GM21423 (cell line): ENCODE measurements around the gene RNF207.
A peak's percentile ranks its signal among the peaks of the same experiment; 100 is the strongest.

Source experiments
- ATAC-seq: cut with Tn5 transposase; IDR thresholded peaks from one replicate; pipeline ENCODE4 v1.9.1; 2021; ENCODE audit warnings: mild to moderate bottlenecking, moderate library complexity; ENCODE audit not compliant: unreplicated experiment

Gene RNF207

DNA sequence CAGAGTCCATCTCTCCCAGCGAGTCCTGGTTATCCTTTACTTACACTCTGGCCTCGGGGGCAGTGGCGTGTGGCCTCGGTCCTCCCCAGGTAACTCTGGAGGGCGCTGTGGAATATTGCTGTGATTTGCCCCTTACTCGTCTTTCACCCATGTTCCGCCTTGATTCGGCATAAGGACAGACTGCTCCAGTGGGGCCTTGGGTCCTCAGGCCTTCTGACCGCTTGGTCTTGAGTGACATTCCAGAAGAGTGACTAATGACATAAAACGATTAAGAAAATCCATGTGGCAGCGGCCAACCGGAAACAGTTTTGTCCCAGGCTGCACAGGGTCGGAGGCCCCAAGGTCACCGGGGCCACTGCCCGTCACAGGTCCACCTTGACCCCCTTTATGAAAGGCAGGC lies 18.8 kb downstream of the RNF207 start:
- no peak for ATAC-seq

DNA sequence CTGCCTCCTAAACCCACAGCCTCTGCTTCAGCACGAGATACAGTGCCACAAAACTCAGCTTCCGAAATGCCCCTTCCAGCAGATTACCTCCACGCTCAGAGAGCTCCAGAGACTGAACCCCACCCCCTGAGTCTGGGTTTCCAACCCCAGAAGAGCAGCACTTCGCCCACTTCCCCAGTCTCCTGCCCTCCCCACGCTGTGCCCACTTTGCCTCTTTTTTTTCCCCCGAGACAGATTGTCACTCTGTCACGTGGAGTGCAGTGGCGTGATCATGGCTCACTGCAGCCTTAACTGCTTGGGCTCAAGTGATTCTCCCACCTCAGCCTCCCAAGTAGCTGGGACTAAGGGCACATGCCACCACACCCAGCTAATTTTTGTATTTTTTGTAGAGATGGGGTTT lies 19.7 kb downstream of the RNF207 start:
- ATAC-seq: no peak

DNA sequence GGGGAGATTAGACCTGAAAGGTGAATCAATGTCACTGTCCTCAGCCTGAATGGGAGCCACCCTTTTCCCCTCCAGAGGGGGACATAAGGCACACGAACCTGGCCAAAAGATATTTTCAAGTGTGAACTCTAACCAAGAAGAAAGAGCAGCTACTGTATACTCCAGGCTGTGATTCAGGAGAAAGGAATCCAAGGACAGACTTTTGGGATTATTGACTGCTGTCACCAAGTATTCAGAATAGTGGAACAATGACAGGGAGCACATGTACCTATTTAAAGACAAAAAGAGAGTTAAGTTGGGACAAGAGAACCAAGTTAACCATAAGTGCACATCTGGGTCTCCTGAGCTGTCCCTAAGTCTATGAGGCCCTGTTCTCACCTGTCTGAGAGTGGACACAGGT lies 27.5 kb downstream of the RNF207 start:
- ATAC-seq: no peak

DNA sequence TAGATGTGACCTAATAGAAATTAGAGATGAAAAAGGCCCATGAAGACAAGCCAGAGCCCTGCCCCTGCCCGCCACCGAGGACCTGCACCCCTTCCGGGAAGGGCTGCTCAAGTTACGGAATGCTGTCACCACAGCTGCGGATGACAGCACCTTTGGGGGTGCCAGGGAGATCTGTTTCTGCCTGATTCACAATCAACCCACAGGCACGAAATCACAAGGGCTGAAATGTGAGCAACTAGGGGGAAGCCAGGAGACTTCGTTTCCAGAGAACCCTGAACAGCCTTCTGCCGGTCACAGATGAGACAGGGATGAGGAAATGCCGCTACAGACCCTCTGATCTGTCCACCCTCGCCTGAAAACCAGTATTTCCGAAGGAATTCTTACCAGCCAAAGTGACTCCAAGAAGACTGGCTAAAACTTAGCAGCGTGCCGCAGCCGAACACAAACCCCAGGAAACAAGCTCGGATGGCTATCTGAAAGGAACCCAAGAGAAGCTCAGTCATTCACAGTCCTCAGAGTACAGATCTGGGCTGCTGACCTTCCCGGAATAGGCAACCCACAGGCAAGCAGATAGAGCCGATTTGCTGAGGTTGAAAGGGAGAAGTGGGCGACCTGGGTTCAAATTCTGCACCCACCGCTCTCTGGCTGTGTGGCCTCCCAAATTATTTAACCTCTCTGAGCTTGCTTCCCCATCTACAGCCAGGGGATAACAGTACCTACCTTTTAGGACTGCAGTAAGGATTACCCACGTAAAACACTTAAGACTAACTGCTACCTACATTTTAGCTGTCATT lies 28.8 kb downstream of the RNF207 start:
- no peak for ATAC-seq

DNA sequence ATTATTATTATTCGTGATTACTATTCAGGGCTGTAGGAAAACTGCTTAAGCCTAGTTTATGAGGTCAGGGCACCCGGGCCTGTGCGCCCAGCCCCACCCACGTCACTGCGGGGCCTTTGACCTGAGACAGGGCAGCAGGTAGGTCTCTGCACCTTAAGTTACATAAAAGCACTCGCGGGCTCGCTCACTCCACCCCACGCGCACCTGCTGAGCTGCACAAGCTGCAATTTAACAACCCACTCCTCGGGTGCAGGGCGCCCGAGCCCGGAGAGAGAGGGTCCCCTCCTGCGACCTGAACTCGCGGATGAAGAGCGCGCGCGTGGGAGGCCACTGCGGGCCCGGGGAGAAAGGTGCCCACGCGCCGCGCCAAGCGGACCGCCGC lies 29.4 kb downstream of the RNF207 start:
- peak; percentile 16 for ATAC-seq

DNA sequence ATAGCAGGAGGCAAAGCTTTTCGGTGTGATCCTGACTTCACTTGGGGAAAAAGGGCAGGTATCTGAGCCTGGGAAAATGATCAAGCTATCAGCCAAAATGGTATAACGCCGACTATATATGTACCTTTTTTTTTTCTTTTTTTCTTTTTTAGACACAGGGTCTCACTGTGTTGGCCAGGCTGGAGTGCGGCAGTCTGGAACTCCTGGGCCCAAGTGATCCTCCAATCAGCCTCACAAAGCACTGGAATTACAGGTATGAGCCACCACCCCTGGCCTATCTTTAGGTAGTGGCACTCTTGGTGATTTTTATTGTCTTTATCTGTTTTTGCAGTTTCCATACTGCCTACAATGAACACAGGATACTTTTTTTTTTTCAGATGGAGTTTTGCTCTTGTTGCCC lies 31.2 kb downstream of the RNF207 start:
- ATAC-seq: no peak

DNA sequence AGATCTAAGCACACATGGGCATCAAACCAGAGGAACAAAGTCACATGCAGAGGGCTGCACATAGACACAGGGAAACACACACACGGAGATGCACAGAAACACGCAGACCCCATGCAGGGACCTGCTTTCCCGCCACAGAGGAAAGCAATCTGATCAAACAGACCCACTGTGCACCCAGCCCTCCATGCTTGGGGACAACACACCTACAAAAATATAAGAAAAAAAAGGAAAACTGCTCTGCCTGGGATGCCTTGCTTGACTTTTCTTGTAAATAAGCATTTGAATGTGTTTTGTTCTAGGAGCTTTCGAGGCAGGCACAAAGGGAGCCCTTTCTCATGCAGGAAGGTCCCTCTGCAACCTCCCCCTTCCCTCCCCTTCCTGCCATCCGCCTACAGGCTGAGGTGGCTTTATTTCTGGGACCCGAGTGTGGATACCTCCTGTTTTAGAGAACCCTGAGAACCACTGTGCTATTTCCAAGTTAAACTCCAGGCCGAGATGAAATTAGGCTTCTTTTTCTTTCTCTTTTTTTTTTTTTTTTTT lies 33.4 kb downstream of the RNF207 start:
- no peak for ATAC-seq

DNA sequence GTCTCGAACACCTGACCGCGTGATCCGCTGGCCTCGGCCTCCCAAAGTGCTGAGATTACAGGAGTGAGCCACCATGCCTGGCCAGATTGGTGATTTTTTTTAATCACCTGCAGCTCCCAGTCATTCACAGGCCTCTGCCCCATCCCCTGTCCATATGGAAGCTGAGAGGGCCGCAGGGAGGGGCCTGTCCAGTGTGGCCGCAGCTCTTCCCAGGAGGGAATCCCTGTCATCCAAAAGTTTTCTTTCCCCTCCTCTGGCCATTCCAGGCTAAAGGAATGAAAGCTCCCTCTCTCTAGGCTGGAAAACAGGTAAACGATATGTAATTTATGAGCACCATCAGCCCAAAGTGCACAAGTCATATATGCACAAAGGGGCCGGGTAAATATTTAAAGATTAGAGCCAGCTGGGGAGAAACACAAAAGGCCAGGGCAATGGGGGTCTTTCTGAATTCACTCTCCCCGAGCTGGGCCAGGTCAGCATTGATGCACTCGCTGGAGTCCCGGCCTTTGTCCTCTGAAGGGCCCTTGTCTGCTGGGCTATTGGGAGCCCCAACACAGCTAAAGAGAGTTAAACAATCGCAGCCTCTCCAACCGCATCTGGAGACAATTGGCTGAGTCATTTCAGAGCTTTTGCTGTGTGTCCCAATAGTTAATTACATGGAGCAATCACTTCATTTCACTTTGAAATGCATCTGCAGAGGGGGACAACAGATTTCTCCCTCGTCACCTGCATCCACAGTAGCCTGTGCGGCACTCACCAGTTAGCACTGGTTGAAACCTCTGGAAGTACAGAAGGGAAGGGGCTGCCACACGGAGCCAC lies 34.2 kb downstream of the RNF207 start:
- ATAC-seq: no peak

DNA sequence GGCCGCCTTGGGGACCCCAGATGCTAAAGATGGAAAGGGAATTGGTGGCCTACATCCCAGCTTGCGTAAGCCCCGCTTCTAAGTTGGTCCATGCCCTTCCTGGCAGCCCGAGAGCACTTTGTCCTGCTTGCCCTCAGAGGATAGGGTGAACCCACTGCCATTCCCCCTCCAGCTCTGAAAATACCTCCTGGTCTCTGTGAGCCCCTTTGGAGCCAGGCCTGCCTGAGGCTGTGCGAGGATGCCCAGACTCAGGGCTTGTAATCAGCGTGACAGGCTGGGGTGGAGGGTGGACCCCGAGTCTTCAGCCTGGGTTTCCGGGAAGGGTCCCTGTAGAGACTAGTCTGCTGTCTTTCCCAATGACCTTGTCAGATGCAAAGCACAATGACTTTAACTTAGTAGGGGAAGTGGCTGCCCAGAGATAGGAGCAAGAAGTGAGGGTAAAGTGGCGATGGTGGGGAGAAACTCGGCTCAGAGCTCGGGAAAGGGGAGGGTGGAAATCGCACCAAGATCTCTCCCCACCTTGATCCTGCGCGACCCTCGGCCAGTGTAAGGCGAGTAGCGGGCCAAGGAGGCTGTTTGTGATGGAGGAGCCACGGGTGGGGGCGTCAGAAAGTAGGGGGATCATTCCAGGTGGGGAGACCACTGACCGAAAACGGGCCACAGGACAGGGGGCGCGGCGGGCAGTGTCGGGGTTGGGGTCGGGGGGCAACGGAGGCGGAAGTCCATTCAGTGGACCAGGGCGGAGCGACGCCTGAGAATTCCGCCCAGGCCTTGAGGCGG lies 35.4 kb downstream of the RNF207 start:
- ATAC-seq: no peak

DNA sequence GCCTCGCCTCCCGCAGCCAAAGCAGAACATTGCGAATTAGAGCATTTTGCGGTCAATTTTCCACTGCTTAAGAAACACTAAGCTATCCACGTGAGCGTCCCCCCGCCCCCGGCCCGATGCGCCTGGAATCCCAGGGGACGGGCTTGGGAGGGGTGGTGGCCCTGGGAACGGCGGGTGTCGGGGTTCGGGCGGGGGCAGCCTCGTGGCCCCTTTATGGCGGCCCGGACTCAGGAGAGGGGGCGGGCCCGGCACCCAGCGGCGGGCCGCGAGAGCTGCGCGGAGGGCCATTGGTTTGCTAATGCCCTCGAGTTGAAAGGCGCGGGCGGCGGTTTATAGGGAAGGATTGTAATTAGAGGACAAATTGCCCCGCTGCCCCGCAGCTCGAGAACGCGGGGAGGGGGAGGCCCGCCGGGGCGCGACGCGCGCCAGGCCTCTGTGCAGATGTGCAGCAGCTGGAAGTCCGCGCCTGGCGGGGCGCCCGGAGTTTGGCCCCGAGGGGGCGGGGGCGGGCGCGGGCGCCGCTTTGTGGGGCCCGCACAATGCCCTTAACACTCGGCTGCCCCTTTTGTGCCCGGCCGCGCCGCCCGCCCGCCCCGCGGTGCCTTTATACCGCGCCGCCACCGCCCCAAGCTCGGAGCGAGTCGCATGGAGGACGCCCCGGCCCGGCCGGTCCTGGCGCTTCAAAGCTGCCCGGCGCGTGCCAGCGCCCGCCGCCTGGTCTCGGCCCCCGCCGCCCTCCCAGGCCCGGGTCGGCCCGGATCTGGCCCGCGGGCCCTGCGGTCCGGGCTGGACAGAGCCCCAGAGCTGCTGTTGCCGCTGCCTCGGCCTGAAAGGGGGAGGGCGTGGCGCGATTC lies 36.2 kb downstream of the RNF207 start:
- no peak for ATAC-seq

DNA sequence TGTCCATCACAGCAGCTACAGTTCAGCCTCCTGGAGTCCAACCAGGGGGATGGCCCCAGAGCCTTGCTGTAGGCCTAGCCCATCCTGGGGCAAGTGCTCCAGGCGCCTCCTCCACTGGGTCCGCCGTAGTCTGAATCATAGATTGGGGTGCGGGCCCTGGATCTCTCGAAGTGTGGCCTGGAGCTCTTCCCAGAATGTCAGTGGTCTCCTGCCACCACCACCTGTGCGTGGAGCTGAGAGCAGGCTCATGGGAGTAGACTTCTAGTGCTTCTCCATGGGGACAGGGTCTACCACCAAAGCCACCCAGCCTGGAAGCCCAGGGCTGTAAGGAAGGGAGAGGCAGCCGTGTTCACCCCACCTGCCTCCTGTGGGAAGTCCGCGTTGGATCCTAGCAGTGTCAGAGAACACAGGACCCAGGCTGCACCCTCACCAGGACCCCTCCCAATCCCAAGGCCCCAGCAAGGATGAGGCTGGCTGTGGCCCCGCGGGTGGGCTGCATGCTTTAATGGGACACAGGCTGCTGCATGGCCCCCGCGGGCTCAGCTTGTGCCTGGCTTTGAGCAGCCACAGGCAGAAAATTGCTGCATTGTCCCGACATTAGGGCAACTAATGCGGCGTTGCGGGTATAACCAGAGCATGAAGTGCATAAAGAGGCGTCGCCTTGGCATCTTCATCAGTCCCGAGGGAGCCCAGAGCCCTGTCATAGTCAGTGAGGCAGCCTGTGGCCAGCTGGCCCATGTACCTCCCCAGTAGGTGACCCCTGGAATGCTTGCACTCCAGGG lies 37.3 kb downstream of the RNF207 start:
- no peak for ATAC-seq

DNA sequence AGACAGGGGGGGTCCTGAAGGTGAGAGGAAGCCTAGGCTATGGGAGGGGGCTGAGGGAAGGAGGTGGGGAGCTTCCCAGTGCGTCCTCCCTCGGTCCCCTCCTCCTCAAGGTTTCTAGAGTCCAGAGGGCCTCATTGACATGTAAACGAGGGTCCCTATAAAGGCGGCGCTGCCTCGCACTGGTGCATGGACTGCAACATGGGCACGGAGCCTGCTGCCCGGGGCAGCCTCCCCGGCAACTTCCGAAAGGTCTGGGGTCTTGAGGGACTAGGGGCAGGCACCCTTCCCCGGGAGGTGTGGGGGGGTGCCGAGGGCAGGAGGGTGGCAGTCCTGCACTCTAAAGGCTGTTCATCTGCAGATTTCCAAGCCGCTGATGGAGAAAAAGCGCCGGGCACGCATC lies 38.1 kb downstream of the RNF207 start, which contains the start of gene HES3:
Gene HES3 (plus strand): TSS at position 187 of the 400 bp plus-strand sequence. CDS start 187 bp downstream, at position 374.
- no peak for ATAC-seq

DNA sequence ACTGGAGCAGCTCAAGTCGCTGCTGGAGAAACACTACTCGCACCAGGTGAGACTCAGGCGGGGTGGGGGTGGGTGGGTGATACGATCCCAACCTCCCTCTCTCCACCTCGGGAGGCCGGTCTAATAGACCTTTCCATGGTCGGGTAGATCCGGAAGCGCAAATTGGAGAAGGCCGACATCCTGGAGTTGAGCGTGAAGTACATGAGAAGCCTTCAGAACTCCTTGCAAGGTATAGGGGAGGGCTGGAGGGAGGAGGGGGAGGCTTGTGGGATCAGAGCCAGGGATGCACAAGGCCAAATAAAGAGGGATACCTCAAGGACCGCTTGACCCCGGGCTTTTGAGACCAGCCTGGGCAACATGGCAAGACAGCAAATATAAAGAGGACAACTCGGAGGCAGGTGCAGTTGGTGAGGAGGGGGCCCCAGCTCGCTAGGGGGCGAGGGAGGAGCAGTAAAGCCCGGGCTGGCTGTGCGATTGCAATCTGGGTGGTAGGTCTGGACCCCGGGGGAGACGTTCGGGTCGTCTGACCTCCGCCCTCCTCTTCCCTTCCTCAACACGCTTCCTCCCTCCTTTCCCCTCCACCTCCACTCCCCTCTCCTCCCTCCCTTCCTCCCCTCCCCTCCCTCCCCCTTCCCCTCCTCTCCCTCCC lies 38.6 kb downstream of the RNF207 start:
- no peak for ATAC-seq

DNA sequence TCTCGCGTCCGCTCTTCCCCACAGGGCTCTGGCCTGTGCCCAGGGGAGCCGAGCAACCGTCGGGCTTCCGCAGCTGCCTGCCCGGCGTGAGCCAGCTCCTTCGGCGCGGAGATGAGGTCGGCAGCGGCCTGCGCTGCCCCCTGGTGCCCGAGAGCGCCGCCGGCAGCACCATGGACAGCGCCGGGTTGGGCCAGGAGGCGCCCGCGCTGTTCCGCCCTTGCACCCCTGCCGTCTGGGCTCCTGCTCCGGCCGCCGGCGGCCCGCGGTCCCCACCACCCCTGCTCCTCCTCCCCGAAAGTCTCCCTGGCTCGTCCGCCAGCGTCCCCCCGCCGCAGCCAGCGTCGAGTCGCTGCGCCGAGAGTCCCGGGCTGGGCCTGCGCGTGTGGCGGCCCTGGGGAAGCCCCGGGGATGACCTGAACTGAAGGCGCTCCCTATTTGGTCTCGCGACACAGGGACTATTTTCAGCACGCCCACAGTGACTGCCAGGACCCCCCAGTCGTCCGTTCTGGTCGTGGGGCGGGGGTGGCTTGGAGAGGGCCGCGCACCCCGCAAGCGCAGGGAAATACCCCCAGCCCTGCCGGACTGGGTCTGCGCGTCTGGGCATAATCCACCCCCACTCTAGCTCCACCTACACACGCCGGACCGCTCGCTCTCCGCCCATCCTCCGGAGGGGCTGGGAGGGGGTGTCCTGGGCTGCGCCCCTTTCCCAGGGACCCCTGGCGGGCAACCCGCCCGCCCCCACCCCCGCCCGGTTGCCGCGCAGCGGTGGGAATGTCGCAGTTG lies 39.4 kb downstream of the RNF207 start:
- peak; percentile 58 for ATAC-seq

DNA sequence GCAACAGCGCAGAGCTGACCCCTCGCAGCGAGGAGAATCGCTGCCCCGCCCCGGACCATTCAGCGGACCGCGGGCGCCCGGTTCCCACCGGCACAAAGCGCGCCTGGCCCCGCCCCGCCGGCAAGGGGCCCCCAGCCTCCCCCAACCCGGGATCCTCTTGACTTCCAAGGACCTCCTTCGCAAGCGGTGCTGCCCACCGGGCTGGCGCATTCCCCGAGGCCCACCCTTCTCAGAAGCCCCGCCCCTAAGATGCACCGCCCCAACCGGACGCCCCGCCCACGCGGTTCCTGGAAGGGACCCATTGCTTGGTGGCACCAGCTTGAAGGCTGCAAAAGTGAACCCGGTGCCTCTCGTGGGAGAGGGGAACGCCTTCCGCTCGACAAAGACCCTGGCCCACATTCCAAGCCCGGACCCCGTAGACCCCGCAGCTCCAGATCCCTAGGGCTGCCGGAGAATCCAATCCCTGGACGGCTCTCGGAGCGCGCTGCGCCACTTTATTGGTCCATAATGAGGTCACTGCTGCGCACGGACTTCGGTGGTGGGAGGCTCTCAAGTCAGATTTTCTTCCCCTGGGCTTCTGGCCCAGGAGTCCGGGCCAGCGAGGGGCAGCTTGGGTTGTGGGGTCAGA lies 40.1 kb downstream of the RNF207 start:
- no peak for ATAC-seq

DNA sequence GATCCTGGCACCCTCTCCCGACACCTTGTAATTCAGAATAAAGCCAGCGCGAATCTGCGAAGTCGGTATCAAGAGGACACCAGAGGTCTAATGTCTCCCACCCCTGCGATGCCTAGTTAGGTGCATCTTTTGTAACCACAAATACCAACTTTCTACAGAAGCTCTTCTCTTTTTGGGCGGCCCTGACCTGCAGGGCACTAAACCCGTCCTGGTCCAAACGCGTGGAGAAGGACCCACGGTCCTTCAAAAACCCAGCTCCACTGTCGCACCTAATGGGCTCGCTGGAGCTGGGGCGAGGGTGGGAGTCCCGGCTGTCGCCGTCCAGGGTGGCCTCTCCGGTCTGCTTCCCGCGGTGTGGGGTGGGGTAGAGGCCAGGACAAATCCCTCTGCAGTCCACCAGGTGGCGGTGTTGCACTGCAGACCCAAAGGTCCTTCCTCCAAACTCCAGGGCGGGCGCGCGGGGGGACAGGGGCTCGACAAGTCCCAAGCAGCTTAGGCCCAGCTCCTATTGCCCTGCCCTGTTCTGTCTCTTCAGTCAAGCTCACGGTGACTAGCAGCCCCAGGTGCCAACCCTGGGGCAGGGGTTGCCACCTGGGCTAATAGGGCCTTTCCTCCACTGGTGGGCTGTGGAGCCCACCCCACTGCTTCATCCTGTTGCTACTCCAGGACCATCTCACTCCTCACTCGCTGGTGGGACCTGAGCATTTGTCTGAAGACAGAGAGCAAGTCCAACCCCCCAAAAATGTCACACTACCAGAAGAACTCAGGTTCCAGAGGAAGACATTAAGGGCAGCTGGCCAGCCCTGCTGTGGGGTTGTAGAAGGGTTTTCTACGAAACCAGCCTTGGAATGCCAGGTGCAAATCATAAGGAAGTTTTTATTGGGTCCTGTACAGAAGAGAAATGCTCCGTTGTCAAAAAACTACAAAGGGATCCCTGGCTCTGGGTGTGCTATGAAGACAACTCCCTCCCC lies 40.9 kb downstream of the RNF207 start:
- peak; percentile 50 for ATAC-seq

DNA sequence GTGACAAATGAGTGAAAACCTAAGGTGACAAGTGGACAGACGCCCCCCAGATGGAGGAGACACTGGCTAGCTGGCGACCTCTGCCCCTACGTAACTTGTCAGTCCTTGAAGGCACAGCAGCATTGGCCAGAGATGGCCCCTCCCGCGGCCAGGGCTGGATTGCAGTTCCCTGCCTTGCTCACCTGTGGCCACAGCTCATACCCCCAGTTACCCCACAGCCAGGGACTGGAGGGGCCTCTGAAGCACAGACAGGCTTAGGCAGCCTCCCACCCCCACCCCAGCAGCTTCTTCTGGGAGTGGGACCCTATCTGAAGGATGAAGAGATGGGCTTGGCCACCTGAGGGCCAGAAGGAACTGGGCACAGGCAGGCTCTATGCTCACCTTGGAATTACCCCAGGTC lies 41.7 kb downstream of the RNF207 start:
- ATAC-seq: no peak
